IMR-90 (cell line): ENCODE measurements around the gene CLPSL2.

Experiments used
- MAZ ChIP-seq: IDR thresholded peaks from 2 replicates; pipeline ENCODE4 v1.6.1; 2012; ENCODE audit warnings: low read depth, mild to moderate bottlenecking, low read length, improper control_type of control experiment, moderate library complexity, borderline replicate concordance
- POLR2A ChIP-seq: IDR thresholded peaks from 2 replicates; pipeline ENCODE4 v1.6.1; 2012; ENCODE audit warnings: mild to moderate bottlenecking, low read depth, low read length
- SMC3 ChIP-seq: fragments of 150-350 bp; IDR thresholded peaks from 2 replicates; pipeline ENCODE4 v1.6.1; 2016; ENCODE audit warnings: low read depth, mild to moderate bottlenecking, antibody characterized with exemption, low read length, moderate library complexity
- TF ChIP-seq, protein P1 (sequence below): conservative IDR thresholded peaks from 2 replicates; pipeline ENCODE4 v1.5.1; 2012; ENCODE audit warnings: mild to moderate bottlenecking, low read depth, low read length, improper control_type of control experiment

DNA sequence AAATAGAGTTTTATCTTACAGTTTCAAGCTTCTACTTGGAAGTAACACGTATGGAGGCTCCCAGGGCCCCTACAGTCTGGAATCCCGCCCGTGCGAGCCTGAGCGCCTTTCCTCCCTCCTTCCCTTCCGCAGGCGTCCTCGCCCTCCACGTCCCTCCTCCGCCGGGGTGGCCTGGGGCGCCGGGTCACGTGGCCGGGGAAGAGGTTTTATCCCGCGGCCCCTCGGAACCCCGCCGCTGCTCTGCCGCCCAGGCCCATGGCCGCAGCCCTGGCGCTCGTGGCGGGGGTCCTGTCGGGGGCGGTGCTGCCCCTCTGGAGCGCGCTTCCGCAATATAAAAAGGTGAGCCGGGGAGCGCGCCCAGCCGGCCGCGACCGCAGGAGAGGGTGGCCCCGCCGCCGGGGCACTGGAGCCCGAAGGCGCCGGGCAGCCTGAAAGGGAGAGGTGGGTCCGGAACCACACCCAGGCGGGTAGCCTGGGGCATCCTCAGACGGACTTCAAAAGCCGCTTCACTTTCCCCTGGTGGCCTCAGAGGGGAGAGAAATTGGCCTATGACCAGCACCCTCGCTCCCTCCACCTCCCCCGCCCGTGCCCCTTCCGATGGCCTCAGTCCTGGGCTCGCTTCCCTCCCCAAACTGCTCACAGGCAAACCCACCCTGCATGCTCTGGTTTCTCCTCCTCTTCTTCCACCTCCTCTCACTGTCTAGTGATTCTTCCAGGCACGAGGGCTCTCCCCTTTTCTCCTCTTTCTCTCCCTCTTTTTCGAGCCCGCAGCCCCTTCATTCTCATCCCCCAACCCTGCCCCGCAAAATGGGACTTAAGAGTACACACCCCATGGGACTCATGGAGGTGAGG lies at the start of gene CLPSL2:
- TF ChIP-seq, protein P1, sequence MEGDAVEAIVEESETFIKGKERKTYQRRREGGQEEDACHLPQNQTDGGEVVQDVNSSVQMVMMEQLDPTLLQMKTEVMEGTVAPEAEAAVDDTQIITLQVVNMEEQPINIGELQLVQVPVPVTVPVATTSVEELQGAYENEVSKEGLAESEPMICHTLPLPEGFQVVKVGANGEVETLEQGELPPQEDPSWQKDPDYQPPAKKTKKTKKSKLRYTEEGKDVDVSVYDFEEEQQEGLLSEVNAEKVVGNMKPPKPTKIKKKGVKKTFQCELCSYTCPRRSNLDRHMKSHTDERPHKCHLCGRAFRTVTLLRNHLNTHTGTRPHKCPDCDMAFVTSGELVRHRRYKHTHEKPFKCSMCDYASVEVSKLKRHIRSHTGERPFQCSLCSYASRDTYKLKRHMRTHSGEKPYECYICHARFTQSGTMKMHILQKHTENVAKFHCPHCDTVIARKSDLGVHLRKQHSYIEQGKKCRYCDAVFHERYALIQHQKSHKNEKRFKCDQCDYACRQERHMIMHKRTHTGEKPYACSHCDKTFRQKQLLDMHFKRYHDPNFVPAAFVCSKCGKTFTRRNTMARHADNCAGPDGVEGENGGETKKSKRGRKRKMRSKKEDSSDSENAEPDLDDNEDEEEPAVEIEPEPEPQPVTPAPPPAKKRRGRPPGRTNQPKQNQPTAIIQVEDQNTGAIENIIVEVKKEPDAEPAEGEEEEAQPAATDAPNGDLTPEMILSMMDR: no peak
- no peak for TF ChIP-seq MAZ
- no peak for TF ChIP-seq POLR2A
- TF ChIP-seq SMC3: no peak
